K562 (cell line): ENCODE measurements around the gene MTHFD2. TPM values are rescaled to one million over a fixed set of nuclear protein-coding genes. Genes with fewer than 3 reads are reported as not detected.
A peak's percentile ranks its signal among the peaks of the same experiment; 100 is the strongest.

Experiments
- BRCA1 ChIP-seq, 2 experiments: fragments of 450-650 bp in 1 of 2; sonication (generic) in 1 of 2; formaldehyde crosslinking in 1 of 2; IDR thresholded peaks; 2 replicates each; pipeline versions ENCODE4 v1.5.0 to v1.6.1; 2017 to 2020; ENCODE audit warnings: mild to moderate bottlenecking in 1 of 2, missing genetic modification reagents in 1 of 2
- CAMTA2 ChIP-seq: fragments of 250-450 bp; sonication (Bioruptor Pico); conservative IDR thresholded peaks from 2 replicates; pipeline ENCODE4 v1.5.1; 2022
- CBX3 ChIP-seq, 2 experiments: IDR thresholded peaks; 1 replicate in 1 of 2; 2 replicates in 1 of 2; pipeline ENCODE4 v1.6.1; 2012; ENCODE audit warnings: inconsistent platforms in 2 of 2, low read length in 2 of 2, borderline replicate concordance in 1 of 2, control low read depth in 1 of 2
- CTBP1 ChIP-seq: fragments of 450-650 bp; IDR thresholded peaks from 2 replicates; pipeline ENCODE4 v1.6.1; 2016; ENCODE audit warnings: borderline replicate concordance
- IFI16 ChIP-seq: fragments of 250-450 bp; sonication (Bioruptor Pico); IDR thresholded peaks from 2 replicates; pipeline ENCODE4 v2.1.2; 2022; ENCODE audit warnings: mild to moderate bottlenecking, inconsistent platforms
- JUN ChIP-seq, 2 experiments: sonication (generic) in 1 of 2; formaldehyde crosslinking in 1 of 2; IDR thresholded peaks; 2 replicates each; pipeline versions ENCODE4 v1.6.1 to v1.8.0; 2012 to 2022; ENCODE audit warnings: borderline replicate concordance in 2 of 2, mild to moderate bottlenecking in 2 of 2, improper control_type of control experiment in 1 of 2, low read depth in 1 of 2, low read length in 1 of 2, missing genetic modification reagents in 1 of 2
- JUND ChIP-seq, 2 experiments: IDR thresholded peaks; 2 replicates in 1 of 2; 3 replicates in 1 of 2; pipeline ENCODE4 v1.6.1; 2011; ENCODE audit warnings: borderline replicate concordance in 2 of 2, low read depth in 2 of 2, low read length in 2 of 2, improper control_type of control experiment in 1 of 2, missing biosample characterization in 1 of 2, missing genetic modification characterization in 1 of 2, missing genetic modification reagents in 1 of 2
- LEF1 ChIP-seq: fragments of 450-650 bp; IDR thresholded peaks from 2 replicates; pipeline ENCODE4 v1.6.1; 2016; ENCODE audit warnings: mild to moderate bottlenecking
- MED1 ChIP-seq: sonication (generic); formaldehyde crosslinking; IDR thresholded peaks from 2 replicates; pipeline ENCODE4 v1.8.1; 2023; ENCODE audit warnings: missing genetic modification reagents, borderline replicate concordance
- MIER1 ChIP-seq: fragments of 450-650 bp; IDR thresholded peaks from 2 replicates; pipeline ENCODE4 v1.6.1; 2016; ENCODE audit warnings: antibody characterized with exemption, mild to moderate bottlenecking, low read depth
- MTA2 ChIP-seq: fragments of 450-650 bp; IDR thresholded peaks from 2 replicates; pipeline ENCODE4 v1.6.1; 2016; ENCODE audit warnings: low read depth
- NEUROD1 ChIP-seq: fragments of 150-350 bp; IDR thresholded peaks from 2 replicates; pipeline ENCODE4 v1.6.1; 2014; ENCODE audit warnings: borderline replicate concordance, low read length, low read depth; ENCODE audit not compliant: partially characterized antibody
- NFATC3 ChIP-seq: fragments of 450-650 bp; IDR thresholded peaks from 2 replicates; pipeline ENCODE4 v1.6.1; 2017; ENCODE audit warnings: mild to moderate bottlenecking
- NFRKB ChIP-seq: fragments of 450-650 bp; IDR thresholded peaks from 2 replicates; pipeline ENCODE4 v1.6.1; 2016; ENCODE audit warnings: low read depth
- PCBP1 ChIP-seq: fragments of 200-400 bp; formaldehyde crosslinking; IDR thresholded peaks from 2 replicates; pipeline ENCODE4 v1.6.1; 2018; ENCODE audit warnings: mild to moderate bottlenecking, low read depth, low read length; ENCODE audit not compliant: poor library complexity, severe bottlenecking
- RAD51 ChIP-seq: fragments of 450-650 bp; IDR thresholded peaks from 2 replicates; pipeline ENCODE4 v1.7.1; 2016; ENCODE audit warnings: low read depth, mild to moderate bottlenecking, borderline replicate concordance
- RFX5 ChIP-seq: IDR thresholded peaks from 2 replicates; pipeline ENCODE4 v1.6.1; 2011; ENCODE audit warnings: low read depth, mild to moderate bottlenecking, improper control_type of control experiment, low read length
- SETDB1 ChIP-seq: IDR thresholded peaks from one replicate; pipeline ENCODE4 v1.6.1; 2012; ENCODE audit warnings: low read length, control low read depth, inconsistent platforms
- SIN3A ChIP-seq, 2 experiments: fragments of 150-350 bp in 1 of 2; IDR thresholded peaks; 2 replicates each; pipeline ENCODE4 v1.6.1; 2011 to 2016; ENCODE audit warnings: borderline replicate concordance in 2 of 2, low read depth in 2 of 2, low read length in 2 of 2, mild to moderate bottlenecking in 2 of 2, moderate library complexity in 2 of 2; ENCODE audit not compliant: control insufficient read depth in 1 of 2
- SRSF3 ChIP-seq: fragments of 200-400 bp; formaldehyde crosslinking; IDR thresholded peaks from 2 replicates; pipeline ENCODE4 v1.6.1; 2016; ENCODE audit warnings: mild to moderate bottlenecking, low read length, moderate library complexity; ENCODE audit not compliant: insufficient read depth
- TRIM28 ChIP-seq: fragments of 450-650 bp; IDR thresholded peaks from 2 replicates; pipeline ENCODE4 v1.6.1; 2017
- ZKSCAN8 ChIP-seq: fragments of 200-800 bp; sonication (Bioruptor generic); IDR thresholded peaks from 2 replicates; pipeline ENCODE4 v1.6.1; 2016; ENCODE audit warnings: missing genetic modification characterization, missing compliant biosample characterization
- ZNF316 ChIP-seq: fragments of 450-650 bp; IDR thresholded peaks from 2 replicates; pipeline ENCODE4 v1.6.1; 2016
- ZNF384 ChIP-seq: IDR thresholded peaks from 2 replicates; pipeline ENCODE4 v1.6.1; 2012; ENCODE audit warnings: low read depth, low read length, improper control_type of control experiment
- ZNF696 ChIP-seq: fragments of 250-450 bp; sonication (Bioruptor Pico); conservative IDR thresholded peaks from 2 replicates; pipeline ENCODE4 v1.4.0; 2020; ENCODE audit warnings: mild to moderate bottlenecking, moderate library complexity
- ZNF785 ChIP-seq: fragments of 250-450 bp; sonication (Bioruptor Pico); IDR thresholded peaks from 2 replicates; pipeline ENCODE4 v1.4.0; 2020; ENCODE audit warnings: mild to moderate bottlenecking
- ZSCAN29 ChIP-seq: fragments of 450-650 bp; IDR thresholded peaks from 2 replicates; pipeline ENCODE4 v1.6.1; 2017
- polyA plus RNA-seq, 8 experiments: library from polyadenylated mRNA; depleted of rRNA in 4 of 8; stranded (reverse) in 5 of 8; unstranded in 3 of 8; fragments of >200 nt; fragmentation: Nextera tagmentation in 2 of 8; fragmentation: Illumina TruSeq in 1 of 8; extraction: Ambion mirVana in 2 of 8; extraction: Trizol in 1 of 8; gene quantifications; 2 replicates each; pipeline versions ENCODE4 v1.2.1 to v1.2.3, GENCODE V29; 2011 to 2014; ENCODE audit warnings: inconsistent platforms in 1 of 8, missing spikeins in 1 of 8
- total RNA-seq, 7 experiments: library from RNA; depleted of rRNA in 6 of 7; stranded (reverse); fragments of >200 nt in 6 of 7; fragmentation: Illumina TruSeq in 2 of 7; extraction: Trizol in 2 of 7; gene quantifications; 2 replicates each; pipeline versions ENCODE4 v1.2.1 to v1.2.3, GENCODE V29; 2011 to 2021; ENCODE audit warnings: low replicate concordance in 1 of 7
- TF ChIP-seq, protein P1 (sequence below): fragments of 450-650 bp; IDR thresholded peaks from 2 replicates; pipeline ENCODE4 v1.6.1; 2017; ENCODE audit warnings: antibody characterized with exemption, mild to moderate bottlenecking

Gene MTHFD2
- total and polyA plus RNA-seq, 9 of the 15 experiments (the other 6 are each of a cell fraction or from before 2014, with no cell fraction given): 113 to 520 (median 234) TPM

DNA sequence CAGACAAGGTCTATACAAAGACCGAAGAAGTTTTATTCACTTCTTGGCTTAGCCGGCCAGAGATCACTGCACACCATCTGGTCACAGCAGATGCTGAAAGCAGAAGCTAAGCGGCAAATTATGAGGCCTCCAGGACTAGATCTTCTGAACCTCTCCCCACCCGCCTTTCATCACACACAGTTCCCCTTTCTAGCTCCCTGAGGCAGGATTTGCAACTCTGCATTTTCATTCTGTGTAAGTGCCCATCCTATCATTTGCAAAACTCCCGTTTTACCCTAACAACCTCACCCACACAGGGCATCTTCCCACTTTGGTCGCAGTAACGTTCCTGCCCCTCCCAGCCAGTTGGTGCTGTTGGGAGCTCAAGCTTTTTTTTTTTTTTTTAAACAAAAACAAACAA is 16.7 kb upstream of the MTHFD2 start (continued):
- TF ChIP-seq SETDB1: no peak
- no peak for TF ChIP-seq RFX5
- TF ChIP-seq ZKSCAN8: no peak
- no peak for TF ChIP-seq MIER1
- no peak for TF ChIP-seq BRCA1 (IDR thresholded peaks at IDR 0.05)
- TF ChIP-seq BRCA1 (CRISPR knock-in tag; IDR thresholded peaks at IDR 0.05): no peak
- peak; percentile 80 for TF ChIP-seq LEF1
- TF ChIP-seq CAMTA2 (CRISPR knock-in tag): no peak
- peak; percentile 37; the same call in 1 of the 2 replicates for TF ChIP-seq JUND (IDR thresholded peaks at IDR 0.05; ENCODE audit: borderline replicate concordance, low read depth, low read length)
- peak; percentile 38; the same call in 1 of the 3 replicates for TF ChIP-seq JUND (tag; IDR thresholded peaks at IDR 0.05; ENCODE audit: borderline replicate concordance, low read depth, low read length)
- TF ChIP-seq NEUROD1: no peak
- TF ChIP-seq ZNF384: peak; percentile 50
- TF ChIP-seq SRSF3: no peak
- no peak for TF ChIP-seq JUN (IDR thresholded peaks at IDR 0.05; ENCODE audit: borderline replicate concordance, low read depth, low read length)
- no peak for TF ChIP-seq JUN (CRISPR knock-in tag; IDR thresholded peaks at IDR 0.05; ENCODE audit: borderline replicate concordance)
- TF ChIP-seq PCBP1: no peak
- no peak for TF ChIP-seq ZNF696 (CRISPR knock-in tag)
- TF ChIP-seq IFI16 (CRISPR knock-in tag): no peak
- no peak for TF ChIP-seq NFATC3
- peak; percentile 86 for TF ChIP-seq CTBP1
- TF ChIP-seq ZNF785 (CRISPR knock-in tag): no peak
- no peak for TF ChIP-seq RAD51
- TF ChIP-seq ZSCAN29: no peak
- no peak for TF ChIP-seq SIN3A (IDR thresholded peaks at IDR 0.05; ENCODE audit: borderline replicate concordance in 2 of 2, control insufficient read depth in 1 of 2, low read depth in 2 of 2, low read length in 2 of 2)
- no peak for TF ChIP-seq TRIM28
- peak; percentile 61 for TF ChIP-seq MTA2
- TF ChIP-seq MED1: no peak
- peak in 1 of 2 experiments; percentile 75; a peak in 1 of 3 replicates for TF ChIP-seq CBX3 (IDR thresholded peaks at IDR 0.05; ENCODE audit: borderline replicate concordance in 1 of 2, low read length in 2 of 2)
- peak; percentile 96 for TF ChIP-seq ZNF316
- TF ChIP-seq, protein P1, sequence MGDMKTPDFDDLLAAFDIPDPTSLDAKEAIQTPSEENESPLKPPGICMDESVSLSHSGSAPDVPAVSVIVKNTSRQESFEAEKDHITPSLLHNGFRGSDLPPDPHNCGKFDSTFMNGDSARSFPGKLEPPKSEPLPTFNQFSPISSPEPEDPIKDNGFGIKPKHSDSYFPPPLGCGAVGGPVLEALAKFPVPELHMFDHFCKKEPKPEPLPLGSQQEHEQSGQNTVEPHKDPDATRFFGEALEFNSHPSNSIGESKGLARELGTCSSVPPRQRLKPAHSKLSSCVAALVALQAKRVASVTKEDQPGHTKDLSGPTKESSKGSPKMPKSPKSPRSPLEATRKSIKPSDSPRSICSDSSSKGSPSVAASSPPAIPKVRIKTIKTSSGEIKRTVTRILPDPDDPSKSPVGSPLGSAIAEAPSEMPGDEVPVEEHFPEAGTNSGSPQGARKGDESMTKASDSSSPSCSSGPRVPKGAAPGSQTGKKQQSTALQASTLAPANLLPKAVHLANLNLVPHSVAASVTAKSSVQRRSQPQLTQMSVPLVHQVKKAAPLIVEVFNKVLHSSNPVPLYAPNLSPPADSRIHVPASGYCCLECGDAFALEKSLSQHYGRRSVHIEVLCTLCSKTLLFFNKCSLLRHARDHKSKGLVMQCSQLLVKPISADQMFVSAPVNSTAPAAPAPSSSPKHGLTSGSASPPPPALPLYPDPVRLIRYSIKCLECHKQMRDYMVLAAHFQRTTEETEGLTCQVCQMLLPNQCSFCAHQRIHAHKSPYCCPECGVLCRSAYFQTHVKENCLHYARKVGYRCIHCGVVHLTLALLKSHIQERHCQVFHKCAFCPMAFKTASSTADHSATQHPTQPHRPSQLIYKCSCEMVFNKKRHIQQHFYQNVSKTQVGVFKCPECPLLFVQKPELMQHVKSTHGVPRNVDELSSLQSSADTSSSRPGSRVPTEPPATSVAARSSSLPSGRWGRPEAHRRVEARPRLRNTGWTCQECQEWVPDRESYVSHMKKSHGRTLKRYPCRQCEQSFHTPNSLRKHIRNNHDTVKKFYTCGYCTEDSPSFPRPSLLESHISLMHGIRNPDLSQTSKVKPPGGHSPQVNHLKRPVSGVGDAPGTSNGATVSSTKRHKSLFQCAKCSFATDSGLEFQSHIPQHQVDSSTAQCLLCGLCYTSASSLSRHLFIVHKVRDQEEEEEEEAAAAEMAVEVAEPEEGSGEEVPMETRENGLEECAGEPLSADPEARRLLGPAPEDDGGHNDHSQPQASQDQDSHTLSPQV: 0 out of 2 replicates have a peak, but pooled peaks have one; percentile 28
- TF ChIP-seq NFRKB: no peak
